ENCODE results near the gene ULBP3.
"Not testable (repeated sequence)": the region's sequence is repeated elsewhere in the genome, so short reads cannot be mapped to it uniquely, and the experiment has no call there.

ULBP3 gene

GRCh38 chr6:150076196-150076893 lies 7.4 kb upstream of the ULBP3 start:
- DNase-seq (ENCODE audit: low read depth) = peak; percentile 38

DNA sequence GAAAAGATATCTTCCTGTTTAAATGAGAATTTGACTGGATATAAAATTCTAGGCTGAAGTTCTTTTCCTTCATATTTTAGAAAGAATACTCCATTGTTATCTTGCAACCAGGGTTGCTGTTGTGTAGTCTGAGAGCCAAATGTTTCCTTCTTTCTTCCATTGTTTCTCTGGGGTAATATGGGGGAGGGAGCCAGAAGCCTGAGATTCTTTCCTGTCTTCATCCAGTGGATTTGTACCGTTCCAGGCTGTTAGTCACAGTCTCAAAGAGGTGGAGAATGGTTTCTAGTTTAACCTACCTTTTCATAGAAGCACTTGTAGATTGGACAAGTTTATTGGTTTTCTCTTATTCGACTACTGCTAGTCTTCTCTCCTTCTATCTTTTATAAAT lies 6.1 kb upstream of the ULBP3 start:
- no peak for DNase-seq (ENCODE audit: low read depth)

- DNase-seq (ENCODE audit: low read depth) = not testable (repeated sequence)
These were observed 5.6 kb upstream of the ULBP3 start for GRCh38 chr6:150074396-150075033.

- no peak for DNase-seq (ENCODE audit: low read depth)
These were observed 3.3 kb upstream of the ULBP3 start for GRCh38 chr6:150072201-150072600.

DNA sequence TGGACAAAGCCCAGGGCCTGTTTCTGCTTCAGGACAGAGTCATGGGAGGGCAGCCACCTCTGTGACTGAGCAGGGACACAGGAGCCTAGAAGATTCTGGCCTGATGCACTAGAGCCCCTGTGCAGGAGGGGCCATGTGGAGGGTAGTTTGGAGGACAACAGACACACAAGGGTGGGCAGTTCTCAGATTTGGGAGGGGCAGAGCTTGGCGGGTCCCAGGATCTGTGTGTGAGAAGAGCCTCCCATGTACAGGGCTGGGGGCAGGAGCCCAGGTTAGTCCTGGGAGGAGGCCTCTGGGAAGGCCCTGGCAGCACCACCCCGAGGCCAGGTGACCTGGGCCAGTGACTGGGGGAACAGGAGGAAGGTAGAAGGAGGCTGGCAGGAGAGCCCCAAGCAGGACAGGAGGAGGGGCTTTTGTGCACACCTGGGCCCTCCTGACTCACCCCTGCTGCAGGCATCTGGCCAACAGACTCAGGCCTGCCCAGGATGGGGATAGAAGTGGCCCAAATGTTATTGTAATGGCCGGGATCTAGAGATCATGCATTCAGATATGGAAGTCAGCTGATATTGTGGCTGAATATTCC lies 1.4 kb upstream of the ULBP3 start:
- DNase-seq (ENCODE audit: low read depth) = no peak

DNA sequence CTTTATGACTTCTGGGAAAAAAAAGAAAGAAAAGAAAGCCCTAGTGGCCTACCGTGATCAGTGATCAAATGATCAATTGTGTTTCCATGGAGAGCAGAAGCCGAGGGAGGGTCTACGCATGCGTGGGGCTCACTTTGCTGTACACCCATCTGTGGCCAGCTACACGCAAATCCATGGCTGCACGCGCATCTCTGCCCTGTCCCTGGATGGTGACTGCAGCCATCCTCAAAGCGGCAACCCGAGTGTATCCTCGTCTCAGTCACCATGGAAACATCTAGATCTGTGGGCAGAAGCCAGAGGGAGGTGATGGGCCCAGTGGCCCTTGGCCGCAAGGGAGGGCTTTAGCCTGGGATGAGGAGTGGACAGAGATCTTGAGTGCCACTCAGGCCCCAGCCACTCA lies 785 bp upstream of the ULBP3 start:
- DNase-seq (ENCODE audit: low read depth) = no peak

GRCh38 chr6:150068151-150068550 lies 770 bp downstream of the ULBP3 start:
- DNase-seq (ENCODE audit: low read depth) = no peak

- DNase-seq (ENCODE audit: low read depth) = no peak
These were observed 3.8 kb downstream of the ULBP3 start for GRCh38 chr6:150065083-150065482.

GRCh38 chr6:150063640-150064039 lies 5.3 kb downstream of the ULBP3 start:
- DNase-seq (ENCODE audit: low read depth) = no peak

DNA sequence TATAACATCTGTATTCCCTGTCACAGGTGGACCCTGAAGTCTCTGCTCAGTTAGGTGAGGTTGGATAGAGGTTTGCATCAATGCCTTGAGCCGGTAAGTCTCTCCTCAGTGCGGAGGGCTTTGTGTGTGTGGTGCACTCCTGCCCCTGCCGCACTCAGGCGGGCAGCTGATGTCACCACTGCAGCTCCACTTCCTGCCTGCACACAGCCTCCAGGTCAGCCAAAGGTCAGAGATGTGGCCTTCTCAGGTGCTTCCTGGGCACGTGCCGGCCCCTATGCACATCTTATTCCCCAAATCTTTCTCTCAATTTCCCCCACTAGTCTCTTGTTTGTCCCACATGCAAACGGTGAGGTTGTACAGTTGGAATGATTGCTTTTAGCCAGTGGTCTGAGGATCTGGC lies 8.9 kb downstream of the ULBP3 start:
- DNase-seq (ENCODE audit: low read depth) = not testable (repeated sequence)

GRCh38 chr6:150058986-150059385 lies 9.9 kb downstream of the ULBP3 start:
- no peak for DNase-seq (ENCODE audit: low read depth)

- DNase-seq (ENCODE audit: low read depth) = no peak
These were observed 10.6 kb downstream of the ULBP3 start for GRCh38 chr6:150058231-150058792.

- no peak for DNase-seq (ENCODE audit: low read depth)
These were observed 11.4 kb downstream of the ULBP3 start for GRCh38 chr6:150057501-150057951.

DNA sequence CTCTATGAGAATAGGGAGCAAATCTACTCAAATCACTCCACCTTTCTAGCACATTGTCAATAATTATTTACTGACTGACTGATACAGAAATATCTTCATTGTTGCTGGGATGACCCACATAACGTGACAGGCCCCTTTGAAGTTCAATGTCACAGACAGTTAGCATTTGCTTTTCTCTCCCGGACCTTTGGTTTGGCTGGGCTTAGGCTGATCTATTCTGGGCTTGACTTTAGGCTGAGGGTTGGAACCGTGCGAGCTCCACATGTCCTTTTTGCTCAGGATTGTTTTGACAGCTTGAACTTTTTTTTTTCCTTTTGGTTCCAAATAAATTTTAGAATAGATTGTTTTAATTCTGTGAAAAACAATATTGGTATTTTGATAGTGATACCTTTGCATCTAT lies 12.0 kb downstream of the ULBP3 start:
- DNase-seq (ENCODE audit: low read depth) = no peak

- DNase-seq (ENCODE audit: low read depth) = no peak
These were observed 12.8 kb downstream of the ULBP3 start for GRCh38 chr6:150056156-150056555.

- DNase-seq (ENCODE audit: low read depth) = no peak
These were observed 13.8 kb downstream of the ULBP3 start for GRCh38 chr6:150055131-150055530.

DNA sequence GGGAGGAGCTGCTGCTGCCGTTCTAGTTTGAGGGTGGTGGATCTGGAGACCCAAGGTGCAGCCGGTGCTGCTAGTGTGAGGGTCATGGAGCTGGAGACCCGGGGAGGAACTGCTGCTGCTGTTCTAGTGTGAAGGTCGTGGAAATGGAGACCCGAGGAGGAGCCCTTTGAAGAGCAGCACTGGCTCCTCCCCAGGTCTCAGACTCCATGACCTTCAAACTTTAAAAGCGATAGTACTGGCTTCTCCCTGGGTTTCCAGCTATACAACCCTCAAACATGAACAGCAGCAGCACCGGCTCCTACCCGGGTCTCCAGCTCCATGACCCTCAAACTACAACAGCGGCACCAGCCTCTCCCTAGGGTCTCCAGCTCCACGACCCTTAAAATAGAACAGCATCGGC lies 15.5 kb downstream of the ULBP3 start:
- DNase-seq (ENCODE audit: low read depth) = no peak

GRCh38 chr6:150050846-150051245 lies 18.1 kb downstream of the ULBP3 start:
- no peak for DNase-seq (ENCODE audit: low read depth)

DNA sequence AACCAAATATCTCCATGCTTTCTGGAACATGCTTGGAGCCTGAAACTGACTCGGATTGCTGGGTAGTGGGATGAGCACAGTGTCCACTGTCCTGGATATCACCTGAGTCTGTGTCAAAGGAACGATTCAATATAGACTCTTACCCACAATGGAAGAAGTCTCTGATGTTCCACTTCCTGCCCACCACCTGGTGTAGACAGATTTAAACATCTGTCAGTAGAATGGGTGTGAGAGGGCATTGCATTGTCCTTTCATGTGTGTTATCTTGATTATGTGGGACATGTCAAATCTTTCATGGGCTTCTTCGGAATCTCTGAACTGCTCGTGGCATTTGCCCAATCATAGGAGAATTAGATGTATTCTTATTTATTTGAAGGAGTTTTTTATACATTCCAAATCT lies 20.8 kb downstream of the ULBP3 start:
- DNase-seq (ENCODE audit: low read depth) = no peak

GRCh38 chr6:150046943-150047342 lies 22.0 kb downstream of the ULBP3 start:
- no peak for DNase-seq (ENCODE audit: low read depth)

DNA sequence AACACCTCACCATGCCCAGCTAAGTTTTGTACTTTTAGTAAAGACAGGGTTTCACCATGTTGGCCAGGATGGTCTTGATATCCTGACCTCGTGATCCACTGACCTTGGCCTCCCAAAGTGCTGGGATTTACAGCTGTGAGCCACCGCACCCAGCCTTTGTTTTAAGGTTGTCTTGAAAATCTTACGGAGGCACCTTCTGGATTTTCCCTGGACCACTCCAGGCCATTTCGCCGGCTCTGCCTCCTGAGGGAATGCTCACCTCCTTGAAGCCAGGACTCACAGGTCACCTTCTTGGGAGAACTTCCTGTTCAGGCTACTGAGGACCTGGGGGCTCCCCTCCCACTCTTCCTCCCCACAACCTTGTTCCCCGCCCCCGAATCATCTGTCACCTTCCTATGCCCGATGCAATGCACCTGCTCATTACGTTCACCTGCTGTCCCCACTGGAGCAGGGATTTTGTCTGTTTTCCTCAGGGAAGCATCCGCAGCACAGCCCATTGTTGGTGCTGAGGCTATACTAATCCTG lies 24.2 kb downstream of the ULBP3 start:
- no peak for DNase-seq (ENCODE audit: low read depth)

DNA sequence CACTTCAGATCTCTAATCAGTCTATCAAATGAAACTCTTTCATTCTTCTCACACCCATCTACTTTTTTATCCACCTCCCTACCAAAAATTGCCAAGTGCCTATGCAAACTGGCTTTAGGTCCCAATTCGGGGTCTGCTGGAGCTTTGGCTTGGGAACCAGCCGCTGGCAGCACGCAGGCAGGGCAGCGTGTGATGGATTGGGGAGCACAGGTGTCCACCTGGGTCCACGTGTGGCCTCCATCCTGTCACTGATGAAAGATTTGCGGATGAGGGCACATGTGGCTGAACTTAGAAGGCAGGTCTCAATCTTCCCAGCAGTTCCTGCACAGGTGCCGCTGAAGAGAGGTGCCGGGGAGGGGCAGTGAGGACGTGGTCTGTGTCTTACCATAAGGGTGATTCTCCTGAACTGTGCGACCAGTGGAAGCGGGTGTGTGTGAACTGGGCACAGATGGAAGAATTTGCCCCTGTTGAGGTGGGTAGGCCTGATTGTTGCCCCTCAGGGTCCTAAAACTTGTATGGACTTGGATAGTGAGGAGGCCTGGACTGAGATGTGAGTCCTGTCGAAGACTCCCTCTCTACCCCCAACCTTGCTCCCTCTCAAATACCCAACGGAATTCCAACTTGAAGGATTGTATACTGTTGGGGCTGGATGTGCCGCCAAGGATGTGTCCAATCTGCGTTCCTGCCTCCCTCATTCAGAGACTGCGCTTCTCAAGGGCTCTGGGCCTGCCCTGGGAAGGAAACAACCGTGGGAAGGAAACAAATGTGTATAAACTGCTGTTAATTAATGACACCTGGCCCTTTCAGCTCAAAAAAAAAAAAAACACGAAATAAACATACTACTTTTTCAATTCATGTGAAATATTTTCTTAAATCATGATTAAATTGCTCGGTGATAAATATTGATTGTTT lies 25.2 kb downstream of the ULBP3 start:
- no peak for DNase-seq (ENCODE audit: low read depth)

Data from amniotic epithelial cell (primary cell).